HepG2 (cell line): ENCODE data around the gene ZNF782. TPM values are rescaled to one million over a fixed set of nuclear protein-coding genes. Genes with fewer than 3 reads are reported as not detected.

Experiments
- ARID4A ChIP-seq: sonication (generic); formaldehyde crosslinking; IDR thresholded peaks from 2 replicates; pipeline ENCODE4 v1.5.0; 2020; ENCODE audit warnings: mild to moderate bottlenecking, missing genetic modification reagents, borderline replicate concordance
- ATF1 ChIP-seq: IDR thresholded peaks from 2 replicates; pipeline ENCODE4 v1.6.1; 2016; ENCODE audit warnings: mild to moderate bottlenecking, control low read depth
- BATF2 ChIP-seq: sonication (generic); formaldehyde crosslinking; IDR thresholded peaks from 2 replicates; pipeline ENCODE4 v1.8.0; 2022; ENCODE audit warnings: mild to moderate bottlenecking, missing genetic modification reagents, moderate library complexity
- CBX5 ChIP-seq: sonication (generic); formaldehyde crosslinking; IDR thresholded peaks from 2 replicates; pipeline ENCODE4 v1.4.0; 2020; ENCODE audit warnings: missing genetic modification reagents, borderline replicate concordance
- CREB1 ChIP-seq, 2 experiments: fragments of 450-650 bp in 1 of 2; IDR thresholded peaks; 2 replicates each; pipeline ENCODE4 v1.6.1; 2016 to 2017; ENCODE audit warnings: control low read depth in 1 of 2, mild to moderate bottlenecking in 1 of 2, missing compliant biosample characterization in 1 of 2, missing genetic modification characterization in 1 of 2
- EED ChIP-seq: sonication (generic); formaldehyde crosslinking; IDR thresholded peaks from 2 replicates; pipeline ENCODE4 v1.5.0; 2020; ENCODE audit warnings: mild to moderate bottlenecking, missing genetic modification reagents
- ETV6 ChIP-seq: sonication (generic); formaldehyde crosslinking; conservative IDR thresholded peaks from 2 replicates; pipeline ENCODE4 v1.4.0; 2020; ENCODE audit warnings: missing genetic modification reagents
- HOXA3 ChIP-seq: sonication (generic); formaldehyde crosslinking; IDR thresholded peaks from 2 replicates; pipeline ENCODE4 v1.5.0; 2020; ENCODE audit warnings: missing genetic modification reagents
- PRDM10 ChIP-seq: sonication (generic); formaldehyde crosslinking; IDR thresholded peaks from 2 replicates; pipeline ENCODE4 v1.4.0; 2020; ENCODE audit warnings: low read depth, missing genetic modification reagents
- RFX5 ChIP-seq: IDR thresholded peaks from 2 replicates; pipeline ENCODE4 v1.6.1; 2011; ENCODE audit warnings: low read depth, low read length, improper control_type of control experiment
- ZBTB8A ChIP-seq: sonication (generic); formaldehyde crosslinking; IDR thresholded peaks from 2 replicates; pipeline ENCODE4 v1.4.0; 2020; ENCODE audit warnings: mild to moderate bottlenecking, low read depth, missing genetic modification reagents, borderline replicate concordance
- ZC3H13 ChIP-seq: sonication (generic); formaldehyde crosslinking; IDR thresholded peaks from 2 replicates; pipeline ENCODE4 v1.8.1; 2023; ENCODE audit warnings: mild to moderate bottlenecking, missing genetic modification reagents, moderate library complexity
- ZEB1 ChIP-seq: IDR thresholded peaks from 2 replicates; pipeline ENCODE4 v1.6.1; 2012; ENCODE audit warnings: mild to moderate bottlenecking, low read depth, inconsistent platforms; ENCODE audit not compliant: insufficient replicate concordance
- ZFP37 ChIP-seq: sonication (generic); formaldehyde crosslinking; IDR thresholded peaks from 2 replicates; pipeline ENCODE4 v1.4.0; 2020; ENCODE audit warnings: missing genetic modification reagents, borderline replicate concordance
- ZKSCAN1 ChIP-seq: fragments of 150-350 bp; IDR thresholded peaks from 2 replicates; pipeline ENCODE4 v1.6.1; 2014; ENCODE audit warnings: low read length
- ZNF251 ChIP-seq: sonication (generic); formaldehyde crosslinking; IDR thresholded peaks from 2 replicates; pipeline ENCODE4 v1.9.0; 2021; ENCODE audit warnings: mild to moderate bottlenecking, missing genetic modification reagents
- ZNF672 ChIP-seq: sonication (generic); formaldehyde crosslinking; IDR thresholded peaks from 2 replicates; pipeline ENCODE4 v1.8.1; 2022; ENCODE audit warnings: missing genetic modification reagents
- ZNF772 ChIP-seq: sonication (generic); formaldehyde crosslinking; IDR thresholded peaks from 2 replicates; pipeline ENCODE4 v1.5.0; 2020; ENCODE audit warnings: mild to moderate bottlenecking, missing genetic modification reagents
- ZSCAN31 ChIP-seq: sonication (generic); formaldehyde crosslinking; IDR thresholded peaks from 2 replicates; pipeline ENCODE4 v1.5.0; 2020; ENCODE audit warnings: low read depth, mild to moderate bottlenecking, missing genetic modification reagents
- polyA plus RNA-seq, 8 experiments: library from polyadenylated mRNA; depleted of rRNA in 3 of 8; stranded (reverse) in 7 of 8; unstranded in 1 of 8; fragments of >200 nt; fragmentation: Illumina TruSeq in 4 of 8; extraction: Trizol in 4 of 8; gene quantifications; 2 replicates each; pipeline versions ENCODE4 v1.2.1 to v1.2.3, GENCODE V29; 2011 to 2016; ENCODE audit warnings: low read depth in 4 of 8, missing spikeins in 1 of 8, mixed read lengths in 1 of 8; ENCODE audit not compliant: insufficient read depth in 1 of 8
- total RNA-seq, 5 experiments: library from RNA; depleted of rRNA; stranded (reverse); fragments of >200 nt; fragmentation: Illumina TruSeq; extraction: Trizol; gene quantifications; 2 replicates each; pipeline ENCODE4 v1.2.3, GENCODE V29; 2016; ENCODE audit warnings: low read depth in 1 of 5

The ZNF782 gene
- total and polyA plus RNA-seq, 2 of the 13 experiments (the other 11 are each of a cell fraction or from before 2014, with no cell fraction given): 1.4 to 4.9 TPM

GRCh38 chr9:96858670-96859069 lies 4.4 kb upstream of the ZNF782 start (continued):
- TF ChIP-seq PRDM10 (no peak), ZC3H13 (CRISPR knock-in tag) (no peak), ZNF251 (no peak), ARID4A (CRISPR knock-in tag) (peak; percentile 44; the same call in 1 of the 2 replicates), HOXA3 (CRISPR knock-in tag) (no peak), ETV6 (CRISPR knock-in tag) (no peak), ZKSCAN1 (no peak), ZSCAN31 (CRISPR knock-in tag) (0 out of 2 replicates have a peak, but pooled peaks have one; percentile 57), ZBTB8A (no peak), RFX5 (no peak), BATF2 (CRISPR knock-in tag) (no peak), ZFP37 (no peak), CBX5 (CRISPR knock-in tag) (0 out of 2 replicates have a peak, but pooled peaks have one; percentile 26), ZEB1 (no peak), ATF1 (no peak), CREB1 (IDR thresholded peaks at IDR 0.05) (no peak), CREB1 (CRISPR knock-in tag; IDR thresholded peaks at IDR 0.05) (no peak), ZNF772 (CRISPR knock-in tag) (peak; percentile 68; the same call in 1 of the 2 replicates), EED (CRISPR knock-in tag) (no peak), ZNF672 (CRISPR knock-in tag) (no peak)
